Suprapubic skin (tissue), 4 donors: Measurements from ENCODE around the gene GRID1. TPM values are rescaled to one million over a fixed set of nuclear protein-coding genes. Genes with fewer than 3 reads are reported as not detected.

ENCODE experiments used
- DNase-seq, 2 donors: peaks; one replicate each; pipeline ENCODE4 v3.0.0-alpha.2; 2019; ENCODE audit warnings: low spot score in 2 of 2
- H3K27ac ChIP-seq: fragments of 200-600 bp; sonication (generic); one replicate; pipeline ENCODE4 v1.5.1; 2019
- H3K27me3 ChIP-seq: fragments of 200-600 bp; sonication (generic); one replicate; pipeline ENCODE4 v1.5.1; 2019
- H3K36me3 ChIP-seq: fragments of 200-600 bp; sonication (generic); one replicate; pipeline ENCODE4 v1.5.1; 2019
- H3K4me1 ChIP-seq: fragments of 200-600 bp; sonication (generic); one replicate; pipeline ENCODE4 v1.5.1; 2019
- H3K4me3 ChIP-seq: fragments of 200-600 bp; sonication (generic); one replicate; pipeline ENCODE4 v1.5.1; 2019; ENCODE audit warnings: mild to moderate bottlenecking
- H3K9me3 ChIP-seq: fragments of 200-600 bp; sonication (generic); one replicate; pipeline ENCODE4 v1.5.1; 2019
- CTCF ChIP-seq, 2 donors: fragments of 200-600 bp in 1 of 2; fragments of 450-650 bp in 1 of 2; sonication (generic) in 1 of 2; IDR thresholded peaks; one replicate each; pipeline ENCODE4 v1.5.1; 2016 to 2019; ENCODE audit warnings: antibody characterized with exemption in 2 of 2, mild to moderate bottlenecking in 1 of 2, moderate library complexity in 1 of 2
- EP300 ChIP-seq: sonication (generic); formaldehyde crosslinking; IDR thresholded peaks from one replicate; pipeline ENCODE4 v1.6.1; 2017; ENCODE audit warnings: antibody characterized with exemption
- POLR2A ChIP-seq, 2 donors: fragments of 450-650 bp; IDR thresholded peaks; one replicate each; pipeline ENCODE4 v1.6.1; 2017; ENCODE audit warnings: antibody characterized with exemption in 2 of 2, mild to moderate bottlenecking in 2 of 2, moderate library complexity in 2 of 2
- POLR2AphosphoS5 ChIP-seq, 3 donors: sonication (generic); formaldehyde crosslinking; IDR thresholded peaks; one replicate each; pipeline ENCODE4 v1.6.1; 2017; ENCODE audit warnings: antibody characterized with exemption in 3 of 3
- WGBS: methylation state at CpG from one replicate; pipeline ENCODE4 v1.1.5; 2018; 5-methylcytosine and 5-hydroxymethylcytosine counted together
- total RNA-seq, 4 donors: library from RNA; depleted of rRNA; stranded (reverse); fragments of >200 nt; gene quantifications; one replicate each; pipeline ENCODE4 v1.1.0, GENCODE V29; 2016

GRID1 gene
- total RNA-seq, 4 donors from 2014 or later: 1.8 to 3.1 (median 2.4) TPM

GRCh38 chr10:85864173-85864549 is 502.4 kb downstream of the GRID1 start:
- no peak overlapping the region for H3K27ac ChIP-seq
- no peak overlapping the region for H3K4me3 ChIP-seq
- no peaks in the 10 kb centered on the region for H3K36me3 ChIP-seq
- H3K9me3 ChIP-seq: no peaks in the 10 kb centered on the region
- H3K27me3 ChIP-seq: no peaks in the 10 kb centered on the region
- no peak for DNase-seq
- no peaks in the 10 kb centered on the region for H3K4me1 ChIP-seq
- no peak for TF ChIP-seq POLR2A (IDR thresholded peaks at IDR 0.05)
- TF ChIP-seq EP300: no peak
- TF ChIP-seq POLR2AphosphoS5 (IDR thresholded peaks at IDR 0.05): no peak
- no peak for TF ChIP-seq CTCF (IDR thresholded peaks at IDR 0.05)
- 50% methylated on average over 4 of the region's 5 CpGs for WGBS

- 54% methylated on average over 7 of the region's 7 CpGs for WGBS
- Histone ChIP-seq H3K27ac (no peak overlapping the region), H3K27me3 (no peaks in the 10 kb centered on the region), H3K4me1 (no peaks in the 10 kb centered on the region), H3K9me3 (no peaks in the 10 kb centered on the region), H3K4me3 (no peak overlapping the region), H3K36me3 (no peaks in the 10 kb centered on the region)
- no peak for TF ChIP-seq EP300
- TF ChIP-seq POLR2AphosphoS5 (IDR thresholded peaks at IDR 0.05): no peak
- TF ChIP-seq CTCF (IDR thresholded peaks at IDR 0.05): no peak
- no peak for TF ChIP-seq POLR2A (IDR thresholded peaks at IDR 0.05)
- no peak for DNase-seq
These were observed 503.1 kb downstream of the GRID1 start for GRCh38 chr10:85863301-85864172.

- TF ChIP-seq EP300 (no peak), POLR2AphosphoS5 (IDR thresholded peaks at IDR 0.05) (no peak), CTCF (IDR thresholded peaks at IDR 0.05) (no peak), POLR2A (IDR thresholded peaks at IDR 0.05) (no peak)
- Histone ChIP-seq H3K36me3 (no peaks in the 10 kb centered on the region), H3K4me1 (no peaks in the 10 kb centered on the region), H3K27me3 (no peaks in the 10 kb centered on the region), H3K27ac (no peak overlapping the region), H3K4me3 (no peak overlapping the region), H3K9me3 (no peaks in the 10 kb centered on the region)
- no peak for DNase-seq
- WGBS: 53% methylated on average over 6 of the region's 6 CpGs
These were observed 503.8 kb downstream of the GRID1 start for GRCh38 chr10:85862771-85863170.

GRCh38 chr10:85861513-85862197 is 504.9 kb downstream of the GRID1 start:
- H3K36me3 ChIP-seq: no peaks in the 10 kb centered on the region
- no peak for DNase-seq
- H3K27me3 ChIP-seq: no peaks in the 10 kb centered on the region
- TF ChIP-seq POLR2A (IDR thresholded peaks at IDR 0.05) (no peak), CTCF (IDR thresholded peaks at IDR 0.05) (no peak), POLR2AphosphoS5 (IDR thresholded peaks at IDR 0.05) (no peak), EP300 (no peak)
- no peak overlapping the region for H3K27ac ChIP-seq
- no peak overlapping the region for H3K4me3 ChIP-seq
- H3K9me3 ChIP-seq: no peaks in the 10 kb centered on the region
- no peaks in the 10 kb centered on the region for H3K4me1 ChIP-seq
- WGBS: 69% methylated on average over 3 of the region's 3 CpGs

- H3K4me1 ChIP-seq: no peaks in the 10 kb centered on the region
- no peaks in the 10 kb centered on the region for H3K9me3 ChIP-seq
- DNase-seq: no peak
- H3K4me3 ChIP-seq: no peak overlapping the region
- no peak overlapping the region for H3K27ac ChIP-seq
- no peaks in the 10 kb centered on the region for H3K27me3 ChIP-seq
- 78% methylated on average over 2 of the region's 2 CpGs for WGBS
- H3K36me3 ChIP-seq: no peaks in the 10 kb centered on the region
- TF ChIP-seq POLR2AphosphoS5 (IDR thresholded peaks at IDR 0.05): no peak
- no peak for TF ChIP-seq POLR2A (IDR thresholded peaks at IDR 0.05)
- no peak for TF ChIP-seq CTCF (IDR thresholded peaks at IDR 0.05)
- no peak for TF ChIP-seq EP300
These were observed 506.7 kb downstream of the GRID1 start for GRCh38 chr10:85859859-85860258.
